HEK293T (cell line): Measurements from ENCODE around the gene TUBA8.

Experiments
- ARNT ChIP-seq: fragments of 450-650 bp; IDR thresholded peaks from 2 replicates; pipeline ENCODE4 v1.6.1; 2017; ENCODE audit warnings: mild to moderate bottlenecking
- LEF1 ChIP-seq: fragments of 450-650 bp; IDR thresholded peaks from 2 replicates; pipeline ENCODE4 v1.6.1; 2017; ENCODE audit warnings: mild to moderate bottlenecking, borderline replicate concordance

DNA sequence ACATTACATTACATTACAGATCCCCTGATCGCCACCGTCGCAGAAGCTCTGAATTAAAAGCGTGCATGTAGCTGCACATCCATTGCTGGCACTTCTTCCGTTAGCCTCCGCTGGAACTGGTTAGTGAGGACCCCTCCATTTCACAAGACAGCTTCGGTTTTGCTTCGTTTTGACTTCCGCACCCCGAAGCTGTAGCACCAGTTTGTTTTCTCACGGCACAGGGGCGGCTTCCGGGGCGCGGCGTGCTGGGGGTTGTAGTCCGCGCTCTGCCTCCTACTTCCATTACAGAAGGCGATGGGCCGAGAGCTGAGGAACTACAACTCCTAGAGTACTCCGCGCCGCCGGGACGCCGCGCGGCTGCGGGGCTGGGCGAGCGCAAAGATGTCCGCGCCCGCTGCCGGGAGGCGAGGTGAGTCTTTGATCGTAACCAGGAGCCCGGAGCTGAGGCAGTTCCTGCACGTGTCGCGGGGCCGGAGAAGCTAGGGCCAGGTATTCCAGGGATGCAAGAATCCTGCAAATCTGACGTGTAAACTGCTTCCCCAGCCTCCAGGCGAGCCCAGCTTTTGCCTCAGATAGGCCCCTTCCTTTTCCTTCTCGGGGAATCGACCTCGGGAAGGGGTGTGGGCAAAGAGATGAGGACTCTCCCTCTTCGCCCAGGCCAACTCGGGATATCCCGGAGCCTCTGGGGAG, 32.8 kb upstream of the TUBA8 start, which contains the start of gene PEX26:
- no peak for TF ChIP-seq LEF1
- no peak for TF ChIP-seq ARNT
